Endometrial microvascular endothelial cells (primary cell): ENCODE measurements around the gene ARRB1. TPM values are rescaled to one million over a fixed set of nuclear protein-coding genes. Genes with fewer than 3 reads are reported as not detected.
"Not testable (repeated sequence)": the region's sequence is repeated elsewhere in the genome, so short reads cannot be mapped to it uniquely, and the experiment has no call there.

ENCODE experiments used
- in situ Hi-C: cut with HindIII; loops from 2 replicates; pipeline ENCODE4 v1.10.0; 2017; ENCODE audit warnings: low sequenced_read_pairs, low pct_unique_long_range_greater_than_20kb; ENCODE audit errors: inconsistent ontology term
- total RNA-seq: library from RNA; depleted of rRNA; stranded (reverse); fragments of >200 nt; gene quantifications from one replicate; pipeline ENCODE4 v1.2.3, GENCODE V29; 2015; ENCODE audit errors: inconsistent ontology term

Gene ARRB1
- 22.7 TPM for total RNA-seq

- in situ Hi-C loops: no loop called here
Observed at GRCh38 chr11:75351541-75351790, at the start of gene ARRB1. ARRB1 (minus strand) TSS chr11:75351661; CDS start chr11:75351607, 54 bp downstream.

DNA sequence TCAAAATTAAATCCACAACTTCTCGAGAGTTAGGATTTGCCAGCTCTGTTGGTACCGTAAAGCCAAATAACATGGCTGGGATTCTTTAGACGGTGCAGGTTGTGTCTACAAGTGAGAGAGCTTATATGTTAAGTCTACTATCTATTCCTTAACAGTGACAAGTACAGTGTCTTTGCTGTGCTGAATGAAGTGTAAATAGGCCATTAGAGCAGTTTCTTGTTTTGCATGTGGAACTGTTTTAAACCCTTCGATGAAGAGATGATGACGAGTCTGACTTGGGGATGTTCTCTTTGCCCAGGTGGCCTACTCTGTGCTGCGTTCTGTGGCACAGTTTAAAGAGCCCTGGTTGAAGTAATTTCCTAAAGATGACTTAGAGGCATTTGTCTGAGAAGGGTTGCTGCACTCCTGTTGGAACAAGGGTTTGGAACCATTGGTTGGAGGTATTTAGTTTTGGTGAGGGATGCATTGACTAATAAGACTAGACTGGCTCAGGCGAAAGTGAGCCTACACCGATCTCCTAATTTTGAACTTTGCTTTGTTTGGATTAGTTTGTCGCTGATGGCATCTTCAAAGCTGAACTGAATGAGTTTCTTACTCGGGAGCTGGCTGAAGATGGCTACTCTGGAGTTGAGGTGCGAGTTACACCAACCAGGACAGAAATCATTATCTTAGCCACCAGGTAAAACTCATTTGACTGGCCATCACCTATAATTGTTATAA, 48.8 kb upstream of the ARRB1 start:
- in situ Hi-C loops: loop anchor here (10.0 kb wide), 1 partner anchor 126 kb away; no protein-coding TSS in a partner anchor

DNA sequence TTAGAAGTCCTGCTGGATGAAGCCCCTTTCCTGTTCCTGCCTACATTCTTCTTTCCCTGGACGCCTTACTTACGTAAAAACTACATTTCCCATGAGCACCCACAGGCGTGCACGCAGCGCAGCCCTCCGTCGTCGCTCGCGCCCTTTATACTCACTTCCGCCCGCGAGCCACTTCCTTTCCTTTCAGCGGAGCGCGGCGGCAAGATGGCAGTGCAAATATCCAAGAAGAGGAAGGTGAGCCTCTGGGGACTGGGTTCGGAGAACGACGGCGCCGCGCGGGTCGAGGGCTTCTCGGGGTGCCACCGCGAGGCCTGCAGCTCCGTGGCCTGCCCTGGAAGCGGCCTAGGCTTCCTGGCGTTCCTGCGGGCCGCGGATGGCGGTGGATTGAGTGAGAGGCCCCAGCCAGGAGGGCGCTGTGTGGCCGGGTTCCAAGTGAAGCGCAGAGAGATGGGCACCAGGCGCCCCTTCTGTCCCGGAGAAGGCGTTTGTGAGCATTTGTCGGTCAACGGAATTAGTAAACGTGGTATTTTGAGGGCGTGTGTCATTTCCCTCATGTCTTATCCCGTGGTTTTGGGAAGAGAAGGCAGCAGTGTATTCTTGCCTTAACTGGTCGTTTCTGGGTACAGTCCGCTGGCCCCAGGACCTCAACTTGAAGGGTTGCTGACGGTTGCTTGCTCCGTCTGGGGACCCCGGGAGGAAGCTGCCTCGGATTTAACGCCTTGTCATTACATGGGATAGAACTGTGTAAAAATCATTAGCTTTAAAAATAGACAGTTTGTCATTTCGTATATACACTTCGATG, 48.1 kb upstream of the ARRB1 start, which contains the start of gene RPS3:
Gene RPS3 (plus strand): TSS at position 175 of the 802 bp plus-strand sequence. CDS start 30 bp downstream, at position 205.
- in situ Hi-C loops: loop anchor here (10.0 kb wide), 1 partner anchor 125 kb away; no protein-coding TSS in a partner anchor

GRCh38 chr11:75398906-75399305, 47.4 kb upstream of the ARRB1 start:
- in situ Hi-C loops: no loop called here

- in situ Hi-C loops: no loop called here
Observed at GRCh38 chr11:75394085-75394840, 42.8 kb upstream of the ARRB1 start.

DNA sequence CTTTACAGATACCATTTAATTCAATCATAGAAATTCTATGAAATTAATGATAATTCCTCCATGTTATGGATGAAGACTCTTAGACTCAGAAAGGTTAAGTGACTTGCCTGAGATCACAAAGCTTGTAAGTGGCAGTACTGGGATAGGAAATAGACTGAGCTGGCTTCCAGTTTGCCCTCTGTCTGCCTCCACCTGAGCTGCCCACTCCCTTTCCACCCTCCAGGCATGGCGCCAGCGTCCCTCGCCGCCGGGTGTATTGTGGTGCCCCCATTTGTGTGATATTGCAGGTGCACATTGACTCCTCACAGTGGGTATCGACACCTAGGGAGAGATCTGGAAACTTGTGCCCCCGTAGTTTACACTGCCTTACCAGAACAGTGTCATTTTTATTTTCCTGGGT, 38.5 kb upstream of the ARRB1 start:
- in situ Hi-C loops: no loop called here

DNA sequence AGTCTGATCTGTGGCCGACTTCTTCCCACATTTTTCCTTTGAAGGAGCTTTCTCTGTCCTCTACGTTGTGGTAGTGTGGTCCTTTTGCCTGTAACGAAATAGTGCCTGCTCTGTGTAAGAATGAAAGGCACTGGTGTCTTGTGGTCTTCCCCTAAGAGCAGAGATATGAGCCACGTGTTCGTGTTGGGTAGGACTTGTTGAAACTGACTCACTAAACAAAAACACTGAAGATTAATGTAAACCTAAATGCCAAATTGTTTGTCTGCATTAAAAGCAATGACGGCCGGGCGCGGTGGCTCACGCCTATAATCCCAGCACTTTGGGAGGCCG, 37.8 kb upstream of the ARRB1 start:
- in situ Hi-C loops: no loop called here

GRCh38 chr11:75388386-75389275, 37.2 kb upstream of the ARRB1 start:
- in situ Hi-C loops: no loop called here

GRCh38 chr11:75387736-75388294, 36.4 kb upstream of the ARRB1 start:
- in situ Hi-C loops: no loop called here

GRCh38 chr11:75386942-75387630, 35.6 kb upstream of the ARRB1 start:
- in situ Hi-C loops: no loop called here

GRCh38 chr11:75384438-75385080, 33.1 kb upstream of the ARRB1 start:
- in situ Hi-C loops: no loop called here

GRCh38 chr11:75383246-75383645, 31.8 kb upstream of the ARRB1 start:
- in situ Hi-C loops: no loop called here

- in situ Hi-C loops: no loop called here
Observed at GRCh38 chr11:75380716-75381420, 29.4 kb upstream of the ARRB1 start.

- in situ Hi-C loops: no loop called here
Observed at GRCh38 chr11:75380245-75380644, 28.8 kb upstream of the ARRB1 start.

- in situ Hi-C loops: not testable (repeated sequence)
Observed at GRCh38 chr11:75378776-75379175, 27.3 kb upstream of the ARRB1 start.

- in situ Hi-C loops: no loop called here
Observed at GRCh38 chr11:75376175-75376574, 24.7 kb upstream of the ARRB1 start.

DNA sequence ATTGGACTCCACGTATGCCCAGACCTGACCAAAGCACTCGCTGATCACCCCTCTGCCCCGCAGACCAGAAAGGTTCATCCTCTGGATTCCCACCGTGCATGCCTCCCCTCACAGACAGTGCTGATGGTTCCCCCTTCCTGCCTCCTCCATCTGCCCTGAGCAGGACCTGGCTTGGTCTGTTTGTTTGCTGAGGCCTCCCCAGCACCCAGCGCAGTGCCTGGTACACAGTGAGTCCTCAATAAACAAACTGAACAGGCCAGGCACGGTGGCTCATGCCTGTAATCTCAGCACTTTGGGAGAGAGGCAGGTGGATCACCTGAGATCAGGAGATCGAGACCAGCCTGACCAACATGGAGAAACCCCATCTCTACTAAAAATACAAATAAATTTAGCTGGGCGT, 24.2 kb upstream of the ARRB1 start:
- in situ Hi-C loops: no loop called here
